ENCODE data around the gene ERFE. TPM values are rescaled to one million over a fixed set of nuclear protein-coding genes. Genes with fewer than 3 reads are reported as not detected.
A peak's percentile ranks its signal among the peaks of the same experiment; 100 is the strongest.

The ERFE gene
- total RNA-seq, 4 donors from 2014 or later, result 0.40 to 0.57 (median 0.53) TPM; not detected in 1

DNA sequence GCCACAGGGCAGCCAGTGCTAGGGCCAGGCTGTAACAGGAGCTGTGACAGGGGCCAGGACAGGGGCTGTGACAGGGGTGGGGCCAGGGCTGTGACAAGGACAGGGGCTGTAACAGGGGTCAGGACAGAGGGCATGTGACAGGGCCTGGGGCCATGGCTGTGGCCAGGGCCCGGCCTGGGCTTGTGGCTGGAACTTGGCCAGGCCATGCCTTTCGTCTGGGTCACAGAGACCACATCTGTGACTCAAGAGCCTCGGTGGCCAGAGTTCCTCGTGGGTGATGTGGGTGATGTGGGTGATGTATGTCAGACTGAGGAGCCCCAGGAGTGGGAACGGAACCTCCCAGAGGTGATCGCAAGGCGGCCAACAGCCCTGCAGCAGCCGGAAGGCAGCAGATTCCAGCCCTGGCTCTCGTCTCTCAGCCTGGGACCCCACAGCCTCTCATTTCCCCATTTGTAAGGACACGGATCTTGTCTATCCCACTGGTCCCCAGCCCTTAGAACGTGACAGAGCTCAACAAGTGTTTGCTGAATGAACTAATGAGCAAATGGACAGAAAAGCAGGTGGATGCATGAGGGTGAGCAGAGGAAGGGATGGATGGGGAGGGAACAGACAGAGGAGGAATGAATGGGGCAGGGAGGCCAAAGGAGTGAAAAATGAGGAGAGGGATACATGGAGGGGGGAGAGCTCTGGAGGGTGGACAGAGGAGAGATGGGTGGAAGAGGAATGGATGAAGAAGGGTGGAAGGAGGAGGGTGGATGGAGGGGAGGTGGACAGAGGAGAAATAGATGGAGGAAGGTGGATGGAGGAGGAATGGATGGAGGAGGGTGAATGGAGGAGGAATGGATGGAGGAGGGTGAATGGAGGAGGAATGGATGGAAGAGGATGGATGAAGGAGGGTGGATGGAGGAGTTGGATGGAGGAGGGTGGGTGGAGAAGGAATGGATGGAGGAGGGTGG lies 41.3 kb upstream of the ERFE start:
- TF ChIP-seq POLR2A (IDR thresholded peaks at IDR 0.05), result no peak
- TF ChIP-seq CTCF (IDR thresholded peaks at IDR 0.05), result no peak
- no peak overlapping the region for H3K27ac ChIP-seq
- H3K4me3 ChIP-seq, result no peak overlapping the region
- no peaks in the 10 kb centered on the region for H3K4me1 ChIP-seq
- H3K9me3 ChIP-seq, result no peaks in the 10 kb centered on the region
- no peaks in the 10 kb centered on the region for H3K27me3 ChIP-seq
- no peaks in the 10 kb centered on the region for H3K36me3 ChIP-seq
- peak in 1 of 3 donors; percentile 33 for DNase-seq

- TF ChIP-seq CTCF (IDR thresholded peaks at IDR 0.05) (no peak), POLR2A (IDR thresholded peaks at IDR 0.05) (no peak)
Observed at GRCh38 chr2:238119756-238120462, 38.9 kb upstream of the ERFE start.

GRCh38 chr2:238120463-238121298 lies 38.1 kb upstream of the ERFE start:
- no peak for TF ChIP-seq CTCF (IDR thresholded peaks at IDR 0.05)
- TF ChIP-seq POLR2A (IDR thresholded peaks at IDR 0.05), result no peak
- no peaks in the 10 kb centered on the region for H3K9me3 ChIP-seq
- no peaks in the 10 kb centered on the region for H3K4me1 ChIP-seq
- H3K27me3 ChIP-seq, result no peaks in the 10 kb centered on the region
- no peaks in the 10 kb centered on the region for H3K36me3 ChIP-seq
- H3K27ac ChIP-seq, result no peak overlapping the region
- peak in 1 of 3 donors; percentile 46 for DNase-seq
- H3K4me3 ChIP-seq, result no peak overlapping the region

More at GRCh38 chr2:238119756-238120462, 38.9 kb upstream of the ERFE start:
- H3K36me3 ChIP-seq, result no peaks in the 10 kb centered on the region
- no peak overlapping the region for H3K27ac ChIP-seq
- no peaks in the 10 kb centered on the region for H3K27me3 ChIP-seq
- no peak overlapping the region for H3K4me3 ChIP-seq
- DNase-seq, result peak in 1 of 3 donors; percentile 27
- no peaks in the 10 kb centered on the region for H3K9me3 ChIP-seq
- H3K4me1 ChIP-seq, result no peaks in the 10 kb centered on the region

- H3K4me3 ChIP-seq, result no peak overlapping the region
- no peak overlapping the region for H3K27ac ChIP-seq
- no peaks in the 10 kb centered on the region for H3K9me3 ChIP-seq
- no peaks in the 10 kb centered on the region for H3K36me3 ChIP-seq
- TF ChIP-seq CTCF (IDR thresholded peaks at IDR 0.05), result no peak
- no peak for TF ChIP-seq POLR2A (IDR thresholded peaks at IDR 0.05)
- H3K27me3 ChIP-seq, result no peaks in the 10 kb centered on the region
- H3K4me1 ChIP-seq, result no peaks in the 10 kb centered on the region
- peak in 1 of 3 donors; percentile 33 for DNase-seq
Observed at GRCh38 chr2:238121511-238122286, 37.1 kb upstream of the ERFE start.
